ENCODE measurements around the gene SPEG.

DNA sequence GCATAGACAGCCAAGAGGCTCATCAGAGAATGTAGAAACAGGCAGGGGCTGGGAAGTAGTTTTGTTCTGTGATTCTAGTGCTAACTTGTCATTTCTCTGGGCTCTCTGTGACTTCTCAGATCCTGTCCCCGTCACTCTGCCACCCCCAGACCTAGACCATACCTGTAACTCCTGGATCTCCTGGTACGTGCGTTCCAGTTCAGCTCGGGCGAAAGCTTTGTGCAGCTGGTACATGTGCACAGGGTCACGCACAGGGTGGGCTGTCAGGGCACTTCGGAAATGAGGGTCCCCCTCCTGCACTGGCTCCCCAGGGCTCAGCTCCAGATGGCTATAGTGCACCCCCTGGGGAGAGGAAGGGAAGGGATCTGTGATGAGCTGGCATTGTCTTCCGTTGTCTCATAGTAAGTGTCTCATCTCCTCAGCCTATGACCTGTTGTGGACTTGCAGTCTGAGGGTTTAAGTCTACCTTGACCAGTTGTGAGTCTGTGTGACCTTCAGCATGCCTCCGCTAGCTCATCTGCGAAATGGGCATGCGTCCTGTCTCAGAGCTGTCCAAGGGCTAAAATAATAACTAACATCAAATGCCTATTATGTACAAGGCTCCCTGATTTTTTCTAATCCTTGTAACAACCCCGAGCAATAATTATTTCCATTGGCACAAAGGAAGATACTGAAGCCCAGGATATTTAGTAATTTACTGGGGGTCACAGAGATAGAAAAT, 106.3 kb downstream of the SPEG start:
- TF ChIP-seq, protein P1, sequence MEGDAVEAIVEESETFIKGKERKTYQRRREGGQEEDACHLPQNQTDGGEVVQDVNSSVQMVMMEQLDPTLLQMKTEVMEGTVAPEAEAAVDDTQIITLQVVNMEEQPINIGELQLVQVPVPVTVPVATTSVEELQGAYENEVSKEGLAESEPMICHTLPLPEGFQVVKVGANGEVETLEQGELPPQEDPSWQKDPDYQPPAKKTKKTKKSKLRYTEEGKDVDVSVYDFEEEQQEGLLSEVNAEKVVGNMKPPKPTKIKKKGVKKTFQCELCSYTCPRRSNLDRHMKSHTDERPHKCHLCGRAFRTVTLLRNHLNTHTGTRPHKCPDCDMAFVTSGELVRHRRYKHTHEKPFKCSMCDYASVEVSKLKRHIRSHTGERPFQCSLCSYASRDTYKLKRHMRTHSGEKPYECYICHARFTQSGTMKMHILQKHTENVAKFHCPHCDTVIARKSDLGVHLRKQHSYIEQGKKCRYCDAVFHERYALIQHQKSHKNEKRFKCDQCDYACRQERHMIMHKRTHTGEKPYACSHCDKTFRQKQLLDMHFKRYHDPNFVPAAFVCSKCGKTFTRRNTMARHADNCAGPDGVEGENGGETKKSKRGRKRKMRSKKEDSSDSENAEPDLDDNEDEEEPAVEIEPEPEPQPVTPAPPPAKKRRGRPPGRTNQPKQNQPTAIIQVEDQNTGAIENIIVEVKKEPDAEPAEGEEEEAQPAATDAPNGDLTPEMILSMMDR (IDR thresholded peaks at IDR 0.05): no peak
- TF ChIP-seq MAZ (IDR thresholded peaks at IDR 0.05; ENCODE audit: borderline replicate concordance, low read depth, low read length) (no peak), CHD2 (IDR thresholded peaks at IDR 0.05; ENCODE audit: low read length, partially characterized antibody) (no peak)

Data from A549 (cell line).